IgD-negative memory B cell (primary cell): ENCODE measurements around the gene FXN. TPM values are rescaled to one million over a fixed set of nuclear protein-coding genes. Genes with fewer than 3 reads are reported as not detected.
A peak's percentile ranks its signal among the peaks of the same experiment; 100 is the strongest.
"Not testable (repeated sequence)": the region's sequence is repeated elsewhere in the genome, so short reads cannot be mapped to it uniquely, and the experiment has no call there.

ENCODE experiments used
- H3K27ac Mint-ChIP-seq, 3 donors: one replicate each; pipeline ENCODE4 v1.8.0; 2020 to 2022; ENCODE audit warnings: mild to moderate bottlenecking in 3 of 3, mixed read lengths in 3 of 3, moderate library complexity in 1 of 3
- H3K27me3 Mint-ChIP-seq: one replicate; pipeline ENCODE4 v1.8.0; 2021; ENCODE audit warnings: mixed read lengths
- H3K36me3 Mint-ChIP-seq: one replicate; pipeline ENCODE4 v1.8.0; 2020; ENCODE audit warnings: mild to moderate bottlenecking, mixed read lengths
- H3K4me1 Mint-ChIP-seq, 3 donors: one replicate each; pipeline ENCODE4 v1.8.0; 2020 to 2022; ENCODE audit warnings: mixed read lengths in 3 of 3, mild to moderate bottlenecking in 1 of 3
- H3K4me3 Mint-ChIP-seq, 4 donors: one replicate each; pipeline ENCODE4 v1.8.0; 2020 to 2022; ENCODE audit warnings: mild to moderate bottlenecking in 4 of 4, mixed read lengths in 4 of 4, moderate library complexity in 3 of 4
- H3K9me3 Mint-ChIP-seq, 3 donors: one replicate each; pipeline ENCODE4 v1.8.0; 2020 to 2021; ENCODE audit warnings: mixed read lengths in 3 of 3, mild to moderate bottlenecking in 1 of 3
- polyA plus RNA-seq: library from polyadenylated mRNA; unstranded; fragments of 300-500 nt; fragmentation: Illumina TruSeq; gene quantifications from one replicate; pipeline ENCODE4 v1.2.3, GENCODE V29; 2021

FXN gene
- polyA plus RNA-seq, 1 donor from 2014 or later = 44.7 TPM

DNA sequence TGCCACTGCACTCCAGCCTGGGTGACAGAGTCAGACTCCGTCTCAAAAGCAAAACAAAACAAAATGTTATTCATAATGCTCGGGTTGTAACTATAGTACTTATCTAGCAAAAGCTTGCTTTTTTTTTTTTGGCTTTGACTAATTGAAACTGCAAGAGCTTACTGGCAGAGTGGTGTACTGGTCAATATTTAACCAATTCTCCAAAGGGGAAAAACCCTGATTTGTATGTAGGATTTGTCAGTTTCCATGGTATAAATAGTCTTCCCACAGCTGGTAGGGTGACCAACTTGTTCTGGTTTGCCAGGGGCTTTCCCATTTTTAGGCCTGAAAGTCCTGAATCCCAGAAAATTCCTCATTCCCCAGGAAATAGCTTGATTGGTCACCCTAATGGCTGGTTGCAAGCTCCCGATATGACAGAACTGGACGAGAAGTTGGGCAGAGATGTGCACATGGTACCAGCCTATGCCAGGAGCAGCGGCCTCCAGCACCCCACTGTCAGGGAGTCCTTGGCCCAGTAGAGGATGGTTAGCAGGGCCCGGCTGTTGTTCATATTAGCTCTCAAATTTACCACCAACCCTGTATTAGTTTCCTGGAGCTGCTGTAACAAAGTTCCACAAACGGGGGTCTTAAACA is 58.0 kb downstream of the FXN start:
- Mint-ChIP-seq H3K4me1 (no peaks in the 10 kb centered on the region), H3K9me3 (peaks cover 0 to 2% (median 0%) of the 10 kb centered on the region in 3 donors), H3K36me3 (no peaks in the 10 kb centered on the region), H3K4me3 (no peak overlapping the region), H3K27ac (no peak overlapping the region), H3K27me3 (no peaks in the 10 kb centered on the region)

DNA sequence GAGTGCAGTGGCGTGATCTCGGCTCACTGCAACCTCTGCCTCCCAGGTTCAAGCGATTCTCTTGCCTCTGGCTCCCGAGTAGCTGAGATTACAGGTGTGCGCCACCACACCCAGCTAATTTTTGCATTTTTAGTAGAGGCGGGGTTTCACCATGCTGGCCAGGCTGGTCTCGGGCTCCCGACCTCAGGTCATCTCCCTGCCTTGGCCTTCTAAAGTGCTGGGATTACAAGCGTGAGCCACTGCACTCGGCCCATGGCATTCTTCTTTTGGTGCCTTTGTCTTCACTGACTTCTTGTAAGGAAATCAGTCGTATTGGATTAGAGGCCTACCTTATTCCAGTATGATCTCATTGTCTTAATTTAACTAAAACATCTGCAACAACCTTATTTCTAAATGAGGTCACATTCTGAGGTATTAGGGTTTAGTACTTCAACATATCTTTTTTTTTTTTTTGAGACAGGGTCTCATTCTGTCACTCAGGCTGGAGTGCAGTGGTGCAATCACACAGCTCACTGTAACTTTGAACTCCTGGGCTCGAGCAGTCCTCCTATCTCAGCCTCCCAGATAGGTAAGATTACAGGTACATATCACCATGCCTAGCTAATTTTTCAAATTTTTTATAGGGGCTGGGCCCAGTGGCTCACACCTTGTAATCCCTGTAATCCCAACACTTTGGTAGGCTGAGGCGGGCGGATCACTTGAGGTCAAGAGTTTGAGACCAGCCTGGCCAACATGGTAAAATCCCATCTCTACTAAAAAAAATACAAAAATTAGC is 59.0 kb downstream of the FXN start:
- not testable (repeated sequence) for H3K27me3 Mint-ChIP-seq, H3K27ac Mint-ChIP-seq, H3K9me3 Mint-ChIP-seq, H3K36me3 Mint-ChIP-seq, H3K4me1 Mint-ChIP-seq, H3K4me3 Mint-ChIP-seq

DNA sequence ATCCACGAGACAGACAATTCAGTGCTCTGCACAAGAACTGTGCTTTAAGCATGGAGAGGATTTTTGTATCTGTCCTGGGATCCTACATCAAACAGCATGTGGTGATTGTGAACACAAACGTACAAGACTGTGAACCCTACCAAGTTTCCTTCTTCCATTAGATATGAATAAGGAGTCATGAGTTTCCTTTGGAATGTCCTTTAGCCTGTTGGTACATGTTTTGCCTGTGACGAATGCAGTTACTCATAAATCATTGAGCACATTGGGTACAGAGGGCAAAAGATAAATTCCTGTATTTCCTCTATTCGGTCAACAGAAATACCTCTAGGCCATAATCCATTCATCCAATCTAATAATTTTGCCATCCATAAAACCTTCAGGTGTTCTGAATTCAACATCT is 61.5 kb downstream of the FXN start:
- Mint-ChIP-seq H3K4me1 (no peaks in the 10 kb centered on the region), H3K27ac (no peak overlapping the region), H3K4me3 (no peak overlapping the region), H3K27me3 (no peaks in the 10 kb centered on the region), H3K9me3 (no peaks in the 10 kb centered on the region), H3K36me3 (peaks cover 3% of the 10 kb centered on the region)

DNA sequence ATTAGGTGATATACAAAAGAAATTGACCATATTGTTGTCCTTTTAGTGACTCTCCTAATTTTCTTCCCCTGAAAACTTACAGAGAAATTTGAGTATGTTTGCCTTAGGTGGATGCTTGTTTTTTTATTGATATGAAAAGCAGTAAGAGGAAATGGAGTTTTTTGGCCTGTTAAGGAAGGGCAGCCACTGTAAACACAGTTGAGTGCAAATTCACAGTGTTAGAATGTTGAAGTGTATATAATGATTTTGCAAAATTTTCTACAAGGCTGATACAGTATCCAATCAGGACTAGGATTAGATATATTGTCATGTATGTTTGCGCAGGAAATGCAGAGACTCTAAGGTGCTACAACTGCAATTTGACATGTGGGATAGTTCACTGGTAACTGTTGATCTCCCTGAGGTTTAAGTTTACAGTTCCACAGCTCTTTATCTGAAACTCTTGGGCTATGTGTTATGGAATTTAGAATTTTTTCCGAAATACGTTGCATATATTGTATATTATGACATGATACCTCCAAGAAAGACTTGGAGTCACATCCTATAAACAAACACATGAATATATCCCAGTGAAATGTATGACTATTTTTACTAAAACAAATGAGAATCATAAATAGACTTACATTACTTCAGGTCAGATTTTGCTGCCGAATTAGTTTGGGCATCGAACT is 62.5 kb downstream of the FXN start:
- no peaks in the 10 kb centered on the region for H3K4me1 Mint-ChIP-seq
- no peak overlapping the region for H3K27ac Mint-ChIP-seq
- H3K27me3 Mint-ChIP-seq = no peaks in the 10 kb centered on the region
- no peak overlapping the region for H3K4me3 Mint-ChIP-seq
- H3K36me3 Mint-ChIP-seq = peaks cover 3% of the 10 kb centered on the region
- no peaks in the 10 kb centered on the region for H3K9me3 Mint-ChIP-seq

DNA sequence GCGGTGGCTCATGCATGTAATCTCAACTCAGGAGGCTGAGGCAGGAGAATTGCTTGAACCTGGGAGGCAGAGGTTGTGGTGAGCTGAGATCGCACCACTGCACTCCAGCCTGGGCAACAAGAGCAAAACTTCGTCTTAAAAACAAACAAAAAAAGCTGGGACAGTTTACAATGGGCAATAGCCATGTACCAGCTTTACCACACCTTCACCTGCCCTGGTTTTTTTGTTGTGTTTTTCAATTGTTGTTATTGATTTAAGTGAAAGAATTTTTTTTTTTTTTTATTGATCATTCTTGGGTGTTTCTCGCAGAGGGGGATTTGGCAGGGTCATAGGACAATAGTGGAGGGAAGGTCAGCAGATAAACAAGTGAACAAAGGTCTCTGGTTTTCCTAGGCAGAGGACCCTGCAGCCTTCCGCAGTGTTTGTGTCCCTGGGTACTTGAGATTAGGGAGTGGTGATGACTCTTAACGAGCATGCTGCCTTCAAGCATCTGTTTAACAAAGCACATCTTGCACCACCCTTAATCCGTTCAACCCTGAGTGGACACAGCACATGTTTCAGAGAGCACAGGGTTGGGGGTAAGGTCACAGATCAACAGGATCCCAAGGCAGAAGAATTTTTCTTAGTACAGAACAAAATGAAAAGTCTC is 67.9 kb downstream of the FXN start:
- H3K9me3 Mint-ChIP-seq, H3K4me1 Mint-ChIP-seq, H3K27ac Mint-ChIP-seq, H3K36me3 Mint-ChIP-seq, H3K27me3 Mint-ChIP-seq, H3K4me3 Mint-ChIP-seq: not testable (repeated sequence)

DNA sequence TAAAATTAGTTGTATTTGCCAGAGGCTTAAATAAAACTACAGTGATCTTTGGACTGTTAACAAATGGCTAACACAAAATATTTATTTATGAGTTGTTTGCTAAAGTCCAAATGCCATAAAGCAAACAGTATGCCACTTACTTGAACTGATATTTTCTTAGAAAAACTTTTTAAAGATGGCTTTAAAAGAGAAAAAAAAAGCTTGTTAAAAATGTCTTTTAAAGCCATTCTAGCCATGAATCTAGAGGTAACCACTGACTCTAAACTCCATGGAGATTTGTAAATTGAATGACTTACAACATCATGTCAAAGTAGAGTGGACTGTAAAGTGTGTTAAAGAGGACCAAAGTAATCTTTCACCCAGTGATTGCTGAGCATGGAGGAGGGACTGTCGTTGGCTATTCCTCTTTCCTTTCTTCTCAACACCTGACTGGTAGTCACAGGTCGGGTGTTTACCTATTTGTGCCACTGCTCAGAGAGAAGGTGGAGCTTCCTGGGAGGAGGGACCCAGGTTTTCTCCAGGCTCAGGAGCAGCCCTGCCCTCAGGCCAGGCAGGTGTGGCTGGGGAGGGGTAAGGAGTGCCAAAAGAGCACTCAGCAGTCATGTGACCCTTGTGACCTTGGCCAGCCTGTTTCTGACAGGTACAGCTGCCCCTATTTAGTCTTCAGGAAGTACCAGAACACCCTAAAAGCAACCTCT is 69.4 kb downstream of the FXN start:
- Mint-ChIP-seq H3K27ac (no peak overlapping the region), H3K36me3 (peaks cover 3% of the 10 kb centered on the region), H3K4me3 (no peak overlapping the region), H3K9me3 (no peaks in the 10 kb centered on the region), H3K27me3 (no peaks in the 10 kb centered on the region), H3K4me1 (no peaks in the 10 kb centered on the region)

DNA sequence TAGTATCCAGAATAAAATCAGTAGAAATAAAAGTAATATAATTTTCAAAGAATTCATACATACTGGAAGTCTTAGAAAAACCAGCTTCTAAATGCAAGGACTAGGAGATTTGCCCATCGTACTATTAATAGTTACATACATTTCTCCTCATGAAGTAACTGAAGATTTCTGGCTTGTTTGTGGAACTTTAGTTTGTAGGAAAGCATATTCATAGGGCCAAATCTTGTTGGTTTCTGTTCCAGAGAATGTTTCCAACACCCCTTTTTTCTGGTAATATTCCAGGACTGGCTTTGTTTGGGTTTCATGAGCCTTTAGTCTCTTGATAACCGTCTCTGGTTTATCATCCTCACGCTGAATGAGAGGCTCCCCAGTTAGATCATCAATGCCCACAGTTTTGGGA is 72.2 kb downstream of the FXN start:
- Mint-ChIP-seq H3K36me3 (no peaks in the 10 kb centered on the region), H3K4me1 (no peaks in the 10 kb centered on the region), H3K4me3 (no peak overlapping the region), H3K27ac (no peak overlapping the region), H3K27me3 (no peaks in the 10 kb centered on the region), H3K9me3 (no peaks in the 10 kb centered on the region)

DNA sequence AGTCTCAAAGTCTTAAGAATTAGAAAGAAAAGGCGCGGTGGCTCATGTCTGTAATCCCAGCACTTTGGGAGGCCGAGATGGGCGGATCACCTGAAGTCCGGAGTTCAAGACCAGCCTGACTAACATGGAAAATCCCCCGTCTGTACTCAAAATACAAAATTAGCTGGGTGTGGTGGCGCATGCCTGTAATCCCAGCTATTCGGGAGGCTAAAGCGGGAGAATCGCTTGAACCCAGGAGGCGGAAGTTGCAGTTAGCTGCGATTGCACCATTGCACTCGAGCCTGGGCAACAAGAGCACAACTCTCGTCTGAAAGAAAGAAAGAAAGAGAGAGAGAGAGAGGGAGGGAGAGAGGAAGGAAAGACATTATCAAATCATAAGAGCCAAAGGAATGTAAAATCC is 73.2 kb downstream of the FXN start:
- H3K27me3 Mint-ChIP-seq, H3K9me3 Mint-ChIP-seq, H3K4me1 Mint-ChIP-seq, H3K4me3 Mint-ChIP-seq, H3K36me3 Mint-ChIP-seq: not testable (repeated sequence)
- H3K27ac Mint-ChIP-seq = peak overlapping the region in 1 of 3 donors; percentile 10

DNA sequence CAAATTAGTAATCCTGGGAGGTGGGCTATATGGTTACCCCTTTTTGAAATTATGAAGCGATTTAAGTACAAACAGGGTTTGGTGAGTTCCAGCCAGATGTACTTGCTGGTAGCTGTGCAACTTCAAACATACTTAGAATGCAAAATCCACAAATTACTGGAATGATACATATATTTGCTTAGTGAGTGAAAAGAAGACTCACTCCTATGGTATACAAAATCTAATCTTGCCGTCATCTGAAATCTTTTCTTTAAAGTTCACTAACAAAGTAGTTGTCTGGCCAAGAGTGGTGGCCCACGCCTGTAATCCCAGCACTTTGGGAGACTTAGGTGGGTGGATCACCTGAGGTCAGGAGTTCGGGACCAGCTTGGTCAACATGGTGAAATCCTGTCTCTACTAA is 73.6 kb downstream of the FXN start:
- Mint-ChIP-seq H3K36me3 (no peaks in the 10 kb centered on the region), H3K9me3 (no peaks in the 10 kb centered on the region), H3K4me3 (no peak overlapping the region), H3K27ac (no peak overlapping the region), H3K27me3 (no peaks in the 10 kb centered on the region), H3K4me1 (no peaks in the 10 kb centered on the region)

DNA sequence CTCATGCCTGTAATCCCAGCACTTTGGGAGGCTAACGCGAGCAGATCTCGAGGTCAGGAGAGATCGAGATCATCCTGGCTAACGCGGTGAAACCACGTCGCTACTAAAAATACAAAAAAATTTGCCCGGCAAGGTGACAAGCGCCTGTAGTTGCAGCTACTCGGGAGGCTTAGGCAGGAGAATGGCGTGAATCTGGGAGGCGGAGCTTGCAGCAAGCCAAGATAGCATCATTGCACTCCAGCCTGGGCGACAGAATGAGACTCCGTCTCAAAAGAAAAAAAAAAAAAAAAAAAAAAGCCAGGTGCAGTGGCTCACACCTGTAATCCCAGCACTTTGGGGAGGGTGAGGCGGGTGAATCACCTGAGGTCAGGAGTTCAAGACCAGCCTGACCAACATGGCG is 77.1 kb downstream of the FXN start:
- not testable (repeated sequence) for H3K4me3 Mint-ChIP-seq, H3K4me1 Mint-ChIP-seq

DNA sequence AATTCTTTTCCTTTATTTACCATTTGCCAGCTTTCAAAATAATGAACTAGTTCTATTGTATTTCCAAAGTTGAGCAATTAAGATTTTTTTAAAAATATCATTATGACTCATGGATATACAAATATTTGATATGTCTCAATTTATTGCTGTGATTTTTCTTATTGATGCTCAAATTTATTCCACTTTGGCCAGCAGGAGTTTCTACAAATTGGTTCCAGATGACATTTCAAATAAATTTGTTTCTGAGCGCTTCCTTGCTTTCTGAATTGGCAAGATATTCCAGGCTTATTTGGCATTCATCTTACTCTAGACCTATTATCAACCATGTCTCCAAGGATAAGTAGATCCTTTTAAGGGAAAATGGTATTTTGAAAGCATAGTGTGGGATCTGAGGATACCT is 80.1 kb downstream of the FXN start:
- no peak overlapping the region for H3K27ac Mint-ChIP-seq
- H3K9me3 Mint-ChIP-seq = no peaks in the 10 kb centered on the region
- peaks cover 2% of the 10 kb centered on the region for H3K36me3 Mint-ChIP-seq
- H3K4me1 Mint-ChIP-seq = no peaks in the 10 kb centered on the region
- H3K27me3 Mint-ChIP-seq = peaks cover 2% of the 10 kb centered on the region
- no peak overlapping the region for H3K4me3 Mint-ChIP-seq

More for the DNA sequence above, 77.1 kb downstream of the FXN start:
- not testable (repeated sequence) for H3K27ac Mint-ChIP-seq, H3K36me3 Mint-ChIP-seq, H3K27me3 Mint-ChIP-seq, H3K9me3 Mint-ChIP-seq

DNA sequence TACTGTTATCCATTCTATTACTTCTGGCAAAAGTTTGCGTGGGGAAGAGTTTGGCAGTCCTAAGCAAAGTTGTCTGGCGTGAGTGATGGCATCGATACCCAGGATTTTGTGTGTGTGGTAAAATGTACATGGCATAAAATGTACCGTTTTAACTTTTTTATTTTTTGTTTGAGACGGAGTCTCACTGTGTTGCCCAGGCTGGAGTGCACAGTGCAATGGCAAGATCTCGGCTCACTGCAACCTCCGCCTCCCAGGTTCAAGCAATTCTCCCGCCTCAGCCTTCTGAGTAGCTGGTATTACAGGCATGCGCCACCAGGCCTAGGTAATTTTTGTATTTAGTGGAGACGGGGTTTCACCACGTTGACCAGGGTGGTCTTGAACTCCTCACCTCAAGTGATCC is 83.1 kb downstream of the FXN start:
- H3K4me3 Mint-ChIP-seq = peak overlapping the region in 3 of 4 donors; percentile 12 to 65 (median 47)

DNA sequence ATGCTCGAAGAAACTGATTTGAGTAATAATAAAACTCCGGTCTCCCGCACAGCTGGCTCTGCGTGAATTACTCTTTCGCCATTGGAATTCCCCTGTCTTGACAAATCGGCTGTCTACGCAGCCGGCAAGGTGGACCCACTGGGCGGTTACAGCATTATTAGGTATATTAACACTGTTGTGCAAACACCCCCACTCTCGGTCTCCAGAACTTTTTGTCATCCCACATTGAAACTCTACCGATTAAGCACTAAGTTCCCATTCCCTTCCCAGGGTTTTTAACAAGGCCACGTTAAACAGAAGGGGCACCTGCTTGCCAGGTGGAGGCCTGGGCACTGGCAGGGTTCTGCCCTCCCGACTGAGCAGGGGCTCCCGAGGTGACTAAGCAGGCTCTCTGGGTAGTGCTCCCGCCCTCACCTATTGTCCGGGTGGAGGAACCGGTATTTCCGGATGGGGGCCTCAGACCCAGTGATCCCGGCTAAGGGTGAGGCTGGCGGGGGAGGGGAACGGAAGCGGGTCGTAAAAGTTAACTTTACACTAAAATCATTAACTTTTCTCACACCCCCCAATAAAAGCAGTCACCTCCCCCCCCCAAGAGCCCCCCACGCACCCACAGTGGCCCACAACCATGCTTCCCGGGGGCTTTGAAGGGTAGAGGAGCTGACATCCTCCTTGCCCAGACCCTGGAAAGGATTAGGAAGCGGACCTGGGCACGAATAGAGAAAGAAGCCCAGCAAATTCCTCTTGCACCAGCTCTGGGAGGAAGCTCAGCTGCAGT is 85.0 kb downstream of the FXN start:
- Mint-ChIP-seq H3K4me3 (peak overlapping the region; percentile 74 to 98 (median 82)), H3K27ac (no peak overlapping the region), H3K4me1 (peaks cover 0 to 5% (median 3%) of the 10 kb centered on the region in 3 donors), H3K9me3 (no peaks in the 10 kb centered on the region), H3K36me3 (peaks cover 2% of the 10 kb centered on the region), H3K27me3 (peaks cover 2% of the 10 kb centered on the region)

More for the DNA sequence above, 83.1 kb downstream of the FXN start:
- H3K4me1 Mint-ChIP-seq = peaks cover 0 to 5% (median 3%) of the 10 kb centered on the region in 3 donors
- peaks cover 2% of the 10 kb centered on the region for H3K27me3 Mint-ChIP-seq
- H3K9me3 Mint-ChIP-seq = no peaks in the 10 kb centered on the region
- no peak overlapping the region for H3K27ac Mint-ChIP-seq
- H3K36me3 Mint-ChIP-seq = peaks cover 2% of the 10 kb centered on the region
